H1 (cell line): Measurements from ENCODE around the gene CSF2. TPM values are rescaled to one million over a fixed set of nuclear protein-coding genes. Genes with fewer than 3 reads are reported as not detected.

Experiments
- CTCF ChIA-PET: fragments of 300-600 bp; sonication (Branson Sonifier 250); formaldehyde crosslinking; loops from one replicate; lab custom pipeline; 2021; ENCODE audit not compliant: partially characterized antibody; lab: Charles Lee
- POLR2A ChIA-PET: fragments of 300-600 bp; sonication (Branson Sonifier 250); formaldehyde crosslinking; loops from one replicate; lab custom pipeline; 2021; ENCODE audit warnings: inconsistent platforms; ENCODE audit not compliant: partially characterized antibody; lab: Charles Lee
- DNase-seq, 2 experiments: peaks; one replicate each; pipeline versions ENCODE4 v3.0.0 to v3.0.0-alpha.2; 2010 to 2022; ENCODE audit warnings: low spot score in 2 of 2, low read depth in 1 of 2, mixed read lengths in 1 of 2
- FAIRE-seq: peaks from 2 replicates; lab custom pipeline; 2011; peaks lifted over from hg19 to GRCh38; lab: Jason Lieb, UNC
- H2AFZ ChIP-seq: 2 replicates; pipeline ENCODE4 v1.8.1; 2012; ENCODE audit warnings: low read length, inconsistent platforms
- H2AK5ac ChIP-seq: 2 replicates; pipeline ENCODE4 v1.6.1; 2013; ENCODE audit warnings: low read depth, low read length
- H2BK120ac ChIP-seq: replicated peaks from 2 replicates; pipeline ENCODE3; 2013; ENCODE audit warnings: low read depth, low read length, inconsistent platforms
- H2BK12ac ChIP-seq: 2 replicates; pipeline ENCODE4 v1.6.1; 2013; ENCODE audit warnings: low read depth, low read length
- H2BK15ac ChIP-seq: 2 replicates; pipeline ENCODE4 v1.6.1; 2013; ENCODE audit warnings: low read length
- H2BK20ac ChIP-seq: 2 replicates; pipeline ENCODE4 v1.6.1; 2013; ENCODE audit warnings: low read length
- H2BK5ac ChIP-seq: 2 replicates; pipeline ENCODE4 v1.6.1; 2013; ENCODE audit warnings: low read depth, low read length
- H3K14ac ChIP-seq: 2 replicates; pipeline ENCODE4 v1.6.1; 2013; ENCODE audit warnings: inconsistent platforms; ENCODE audit not compliant: insufficient read length
- H3K18ac ChIP-seq: 2 replicates; pipeline ENCODE4 v1.6.1; 2013; ENCODE audit warnings: low read length; ENCODE audit errors: extremely low read depth
- H3K23ac ChIP-seq: 2 replicates; pipeline ENCODE4 v1.6.1; 2013; ENCODE audit warnings: inconsistent platforms; ENCODE audit not compliant: insufficient read length
- H3K23me2 ChIP-seq: 2 replicates; pipeline ENCODE4 v1.6.1; 2013; ENCODE audit warnings: low read depth, low read length
- H3K27ac ChIP-seq: 2 replicates; pipeline ENCODE4 v1.6.1; 2011; ENCODE audit warnings: low read depth, low read length, inconsistent platforms
- H3K27me3 ChIP-seq, 4 experiments: replicated peaks in 1 of 4; 1 replicate in 1 of 4; 2 replicates in 3 of 4; pipeline versions ENCODE4 v1.6.1 to v1.8.1; 2011 to 2013; ENCODE audit warnings: low read length in 3 of 4, mild to moderate bottlenecking in 3 of 4, inconsistent platforms in 2 of 4, mixed read lengths in 2 of 4, moderate library complexity in 1 of 4; ENCODE audit not compliant: control insufficient read depth in 3 of 4, insufficient read depth in 3 of 4; ENCODE audit errors: extremely low read depth in 1 of 4
- H3K36me3 ChIP-seq, 4 experiments: 2 replicates each; pipeline versions ENCODE4 v1.6.1 to v1.8.1; 2011 to 2013; ENCODE audit warnings: mild to moderate bottlenecking in 4 of 4, low read length in 3 of 4, moderate library complexity in 2 of 4, control low read depth in 1 of 4, inconsistent platforms in 1 of 4; ENCODE audit not compliant: insufficient read depth in 4 of 4, control insufficient read depth in 2 of 4
- H3K4ac ChIP-seq: replicated peaks from 2 replicates; pipeline ENCODE3; 2013; ENCODE audit warnings: low read length, low read depth, mixed read lengths, inconsistent platforms; ENCODE audit not compliant: insufficient read length
- H3K4me1 ChIP-seq, 4 experiments: replicated peaks in 1 of 4; 1 replicate in 1 of 4; 2 replicates in 3 of 4; pipeline versions ENCODE4 v1.6.1 to v1.8.1; 2011 to 2013; ENCODE audit warnings: low read length in 3 of 4, inconsistent platforms in 2 of 4, mixed read lengths in 1 of 4; ENCODE audit not compliant: insufficient read depth in 4 of 4, control insufficient read depth in 3 of 4
- H3K4me2 ChIP-seq, 2 experiments: 2 replicates each; pipeline versions ENCODE4 v1.6.1 to v1.8.1; 2011 to 2013; ENCODE audit warnings: low read depth in 2 of 2, low read length in 2 of 2, control low read depth in 1 of 2, inconsistent platforms in 1 of 2, mild to moderate bottlenecking in 1 of 2; ENCODE audit not compliant: insufficient read depth in 1 of 2
- H3K4me3 ChIP-seq, 4 experiments: fragments of 200-600, 300-600 bp in 1 of 4; sonication (generic), shearing (Covaris generic), sonication (Bioruptor Twin) in 1 of 4; 2 replicates each; pipeline versions ENCODE4 v1.5.1 to v1.8.1; 2011 to 2016; ENCODE audit warnings: low read length in 4 of 4, low read depth in 3 of 4, control low read depth in 2 of 4, inconsistent platforms in 2 of 4, mild to moderate bottlenecking in 2 of 4, mixed read lengths in 1 of 4, moderate library complexity in 1 of 4; ENCODE audit not compliant: insufficient read depth in 2 of 4; ENCODE audit errors: extremely low read depth in 1 of 4
- H3K56ac ChIP-seq: replicated peaks from 2 replicates; pipeline ENCODE3; 2013; ENCODE audit warnings: low read depth, mild to moderate bottlenecking, mixed read lengths, low read length, inconsistent platforms; ENCODE audit not compliant: insufficient read length
- H3K79me1 ChIP-seq: 2 replicates; pipeline ENCODE4 v1.6.1; 2013; ENCODE audit warnings: low read depth, low read length, control low read depth
- H3K79me2 ChIP-seq, 2 experiments: 2 replicates each; pipeline versions ENCODE4 v1.6.1 to v1.8.1; 2012 to 2013; ENCODE audit warnings: low read length in 2 of 2, mild to moderate bottlenecking in 2 of 2, inconsistent platforms in 1 of 2; ENCODE audit not compliant: insufficient read depth in 2 of 2, control insufficient read depth in 1 of 2
- H3K9ac ChIP-seq, 4 experiments: replicated peaks in 1 of 4; 1 replicate in 1 of 4; 2 replicates in 3 of 4; pipeline versions ENCODE4 v1.6.1 to v1.8.1; 2011 to 2013; ENCODE audit warnings: low read depth in 3 of 4, low read length in 3 of 4, control low read depth in 2 of 4, mild to moderate bottlenecking in 2 of 4, moderate library complexity in 2 of 4, inconsistent platforms in 1 of 4; ENCODE audit errors: extremely low read depth in 1 of 4
- H3K9me3 ChIP-seq, 2 experiments: 2 replicates each; pipeline versions ENCODE4 v1.6.1 to v1.8.1; 2012 to 2013; ENCODE audit warnings: mild to moderate bottlenecking in 2 of 2, moderate library complexity in 2 of 2, control low read depth in 1 of 2, inconsistent platforms in 1 of 2, low read depth in 1 of 2, low read length in 1 of 2, mixed read lengths in 1 of 2; ENCODE audit not compliant: insufficient read depth in 2 of 2
- H4K20me1 ChIP-seq, 2 experiments: replicated peaks in 1 of 2; 2 replicates each; pipeline versions ENCODE3 to v1.8.1; 2011 to 2013; ENCODE audit warnings: inconsistent platforms in 2 of 2, low read length in 2 of 2, mild to moderate bottlenecking in 1 of 2; ENCODE audit not compliant: insufficient read depth in 2 of 2, control insufficient read depth in 1 of 2
- H4K5ac ChIP-seq: 2 replicates; pipeline ENCODE4 v1.6.1; 2013; ENCODE audit warnings: low read length, low read depth, mixed read lengths, inconsistent platforms; ENCODE audit not compliant: insufficient read length
- H4K8ac ChIP-seq: 2 replicates; pipeline ENCODE4 v1.8.0; 2013; ENCODE audit warnings: mild to moderate bottlenecking, moderate library complexity, low read length, inconsistent platforms; ENCODE audit not compliant: insufficient read depth; ENCODE audit errors: extremely low read depth
- H4K91ac ChIP-seq: replicated peaks from 2 replicates; pipeline ENCODE3; 2013; ENCODE audit warnings: low read length, mixed read lengths, inconsistent platforms; ENCODE audit not compliant: insufficient read length
- EGR1 ChIP-seq: IDR thresholded peaks from 2 replicates; pipeline ENCODE4 v1.6.1; 2011; ENCODE audit warnings: low read depth, low read length, borderline replicate concordance
- EP300 ChIP-seq, 2 experiments: IDR thresholded peaks; 1 replicate in 1 of 2; 2 replicates in 1 of 2; pipeline ENCODE4 v1.6.1; 2011 to 2012; ENCODE audit warnings: low read depth in 2 of 2, low read length in 2 of 2, mild to moderate bottlenecking in 2 of 2, borderline replicate concordance in 1 of 2, inconsistent platforms in 1 of 2, moderate library complexity in 1 of 2
- HDAC2 ChIP-seq, 2 experiments: fragments of 300-600 bp in 1 of 2; sonication (generic) in 1 of 2; IDR thresholded peaks; 2 replicates each; pipeline ENCODE4 v1.6.1; 2011 to 2012; ENCODE audit warnings: low read depth in 2 of 2, low read length in 2 of 2, mild to moderate bottlenecking in 2 of 2, moderate library complexity in 2 of 2, borderline replicate concordance in 1 of 2, inconsistent platforms in 1 of 2
- JUN ChIP-seq: IDR thresholded peaks from 2 replicates; pipeline ENCODE4 v1.6.1; 2011; ENCODE audit warnings: low read depth, mild to moderate bottlenecking, improper control_type of control experiment, low read length
- JUND ChIP-seq: IDR thresholded peaks from 2 replicates; pipeline ENCODE4 v1.6.1; 2011; ENCODE audit warnings: mild to moderate bottlenecking, improper control_type of control experiment, low read length
- KDM1A ChIP-seq: fragments of 200-600, 300-600 bp; sonication (generic); IDR thresholded peaks from 2 replicates; pipeline ENCODE4 v1.7.1; 2016; ENCODE audit warnings: mild to moderate bottlenecking, low read length, borderline replicate concordance
- POLR2A ChIP-seq, 2 experiments: IDR thresholded peaks; 1 replicate in 1 of 2; 2 replicates in 1 of 2; pipeline ENCODE4 v1.6.1; 2011; ENCODE audit warnings: low read depth in 2 of 2, low read length in 2 of 2, mild to moderate bottlenecking in 2 of 2; ENCODE audit errors: control extremely low read depth in 1 of 2
- RBBP5 ChIP-seq: IDR thresholded peaks from 2 replicates; pipeline ENCODE4 v1.7.1; 2012; ENCODE audit warnings: low read depth, mild to moderate bottlenecking, inconsistent platforms, low read length, moderate library complexity, borderline replicate concordance
- SIN3A ChIP-seq, 2 experiments: IDR thresholded peaks in 1 of 2; conservative IDR thresholded peaks in 1 of 2; 2 replicates each; pipeline ENCODE4 v1.6.1; 2011 to 2012; ENCODE audit warnings: low read length in 2 of 2, improper control_type of control experiment in 1 of 2, low read depth in 1 of 2, mild to moderate bottlenecking in 1 of 2
- TCF12 ChIP-seq: IDR thresholded peaks from 2 replicates; pipeline ENCODE4 v1.6.1; 2011; ENCODE audit warnings: low read depth, mild to moderate bottlenecking, low read length
- TEAD4 ChIP-seq: IDR thresholded peaks from 2 replicates; pipeline ENCODE4 v1.6.1; 2012; ENCODE audit warnings: low read depth, low read length, inconsistent platforms, mixed read lengths
- WGBS, 2 experiments: shearing (Covaris generic) in 1 of 2; methylation state at CpG; one replicate each; pipeline versions ENCODE4 v1.1.6 to v1.1.7; 2013 to 2015; ENCODE audit warnings: low lambda C conversion rate in 2 of 2, mixed read lengths in 2 of 2, inconsistent platforms in 1 of 2, low coverage in 1 of 2, missing lambda C conversion rate in 1 of 2; ENCODE audit not compliant: insufficient replicate concordance in 2 of 2, insufficient coverage in 1 of 2, insufficient read length in 1 of 2; ENCODE audit errors: extremely low coverage in 1 of 2, missing lambda C conversion rate in 1 of 2; 5-methylcytosine and 5-hydroxymethylcytosine counted together
- polyA plus RNA-seq, 7 experiments: library from polyadenylated mRNA; depleted of rRNA in 3 of 7; stranded (reverse) in 5 of 7; unstranded in 2 of 7; fragments of >200 nt in 5 of 7; fragments of 200-250 nt in 2 of 7; gene quantifications; 1 replicate in 5 of 7; 2 replicates in 1 of 7; 4 replicates in 1 of 7; pipeline versions ENCODE4 v1.2.1 to v1.2.3, GENCODE V29; 2011 to 2013; ENCODE audit warnings: missing spikeins in 2 of 7, mixed read lengths in 2 of 7
- total RNA-seq: library from RNA; stranded (reverse); fragmentation: NEBNext Ultra II Directional; extraction: Animal tissue kit (Norgen Biotek cat#: 25700); gene quantifications from 2 replicates; pipeline ENCODE4 v1.2.1, GENCODE V29; 2021

The CSF2 gene
- total and polyA plus RNA-seq, 2 of the 8 experiments (the other 6 are each of a cell fraction or from before 2014, with no cell fraction given): not detected

- Histone ChIP-seq H3K4ac (no peak overlapping the region), H3K4me2 (no peak overlapping the region), H3K36me3 (no peaks in the 10 kb centered on the region), H3K14ac (no peak overlapping the region), H4K5ac (no peak overlapping the region), H4K20me1 (no peaks in the 10 kb centered on the region), H4K91ac (no peak overlapping the region), H3K4me1 (no peaks in the 10 kb centered on the region), H3K27me3 (no peaks in the 10 kb centered on the region), H3K23me2 (no peaks in the 10 kb centered on the region; the same call in 1 of the 2 replicates), H2BK20ac (no peak overlapping the region), H3K4me3 (no peak overlapping the region), H2AK5ac (no peak overlapping the region), H2BK5ac (no peak overlapping the region), H3K23ac (no peak overlapping the region), H2BK12ac (no peak overlapping the region), H2BK15ac (no peak overlapping the region), H3K56ac (no peak overlapping the region), H3K9ac (no peak overlapping the region), H3K9me3 (no peaks in the 10 kb centered on the region), H3K27ac (no peak overlapping the region), H2BK120ac (no peak overlapping the region), H4K8ac (no peak overlapping the region), H3K79me2 (no peaks in the 10 kb centered on the region), H3K18ac (no peak overlapping the region), H3K79me1 (no peaks in the 10 kb centered on the region), H2AFZ (no peak overlapping the region)
- POLR2A ChIA-PET: no interaction called here
- DNase-seq (no peak), FAIRE-seq (no peak)
- TF ChIP-seq JUN: no peak
- no peak for TF ChIP-seq EP300 (IDR thresholded peaks at IDR 0.05; ENCODE audit: borderline replicate concordance in 1 of 2, low read depth in 2 of 2, low read length in 2 of 2)
- TF ChIP-seq JUND: no peak
- no peak for TF ChIP-seq KDM1A
- TF ChIP-seq TCF12: 0 out of 2 replicates have a peak, but pooled peaks have one; percentile 22
- peak; percentile 80 to 90; a peak in 2 of 4 replicates for TF ChIP-seq SIN3A (conservative IDR thresholded peaks at IDR 0.05 in 1 of 2, IDR thresholded peaks at IDR 0.05 in 1 of 2; ENCODE audit: low read depth in 1 of 2, low read length in 2 of 2)
- TF ChIP-seq POLR2A (IDR thresholded peaks at IDR 0.05; ENCODE audit: control extremely low read depth in 1 of 2, low read depth in 2 of 2, low read length in 2 of 2): no peak
- peak in 1 of 2 experiments; percentile 31; a peak in 1 of 4 replicates for TF ChIP-seq HDAC2 (IDR thresholded peaks at IDR 0.05; ENCODE audit: borderline replicate concordance in 1 of 2, low read depth in 2 of 2, low read length in 2 of 2)
- no peak for TF ChIP-seq EGR1
- peak; percentile 78 for TF ChIP-seq TEAD4
- no peak for TF ChIP-seq RBBP5
- WGBS, 2 experiments: 88% methylated on average over 8 of the region's 8 CpGs; no CpG with 5 or more reads in 1 of the 2 experiments
- CTCF ChIA-PET: interaction anchor here (2.6 kb wide), 1 partner anchor 38 kb away, joined by 8 read pairs; no protein-coding TSS in a partner anchor
Measured at GRCh38 chr5:132024789-132025402, 48.7 kb upstream of the CSF2 start.
